MM.1S (cell line): ENCODE results near the gene LSM8.
"Not testable (repeated sequence)": the region's sequence is repeated elsewhere in the genome, so short reads cannot be mapped to it uniquely, and the experiment has no call there.

Source experiments
- DNase-seq: peaks from one replicate; pipeline ENCODE4 v3.0.0-alpha.2; 2015
- H2AFZ ChIP-seq: fragments of 300-600 bp; sonication (generic); 2 replicates; pipeline ENCODE4 v1.6.0; 2016; ENCODE audit warnings: antibody characterized with exemption, low read length
- H3F3A ChIP-seq: fragments of 300-600 bp; sonication (generic); 2 replicates; pipeline ENCODE4 v1.6.1; 2016; ENCODE audit warnings: mild to moderate bottlenecking, antibody characterized with exemption, low read length, moderate library complexity, mixed read lengths; ENCODE audit not compliant: insufficient read depth
- H3K27ac ChIP-seq: fragments of 300-600 bp; sonication (generic); 2 replicates; pipeline ENCODE4 v1.5.1; 2016; ENCODE audit warnings: mild to moderate bottlenecking, low read length
- H3K27me3 ChIP-seq: fragments of 300-600 bp; sonication (generic); replicated peaks from 2 replicates; pipeline ENCODE4 v1.6.0; 2016; ENCODE audit warnings: low read length; ENCODE audit not compliant: insufficient read depth
- H3K36me3 ChIP-seq: fragments of 300-600 bp; sonication (generic); replicated peaks from 2 replicates; pipeline ENCODE4 v1.6.1; 2016; ENCODE audit warnings: mild to moderate bottlenecking, low read length, mixed read lengths; ENCODE audit not compliant: insufficient read depth
- H3K4me1 ChIP-seq: fragments of 300-600 bp; sonication (generic); 2 replicates; pipeline ENCODE4 v1.6.1; 2016; ENCODE audit warnings: low read length, mixed read lengths
- H3K4me2 ChIP-seq: fragments of 300-600 bp; sonication (generic); 2 replicates; pipeline ENCODE4 v1.6.0; 2016; ENCODE audit warnings: low read depth, low read length
- H3K4me3 ChIP-seq: fragments of 300-600 bp; sonication (generic); 2 replicates; pipeline ENCODE4 v1.5.1; 2016; ENCODE audit warnings: low read length, mixed read lengths
- H3K79me2 ChIP-seq: fragments of 300-600 bp; sonication (generic); 2 replicates; pipeline ENCODE4 v1.6.1; 2016; ENCODE audit warnings: mixed run types, low read length, mixed read lengths
- H3K9ac ChIP-seq: fragments of 300-600 bp; sonication (generic); 2 replicates; pipeline ENCODE4 v1.6.1; 2016; ENCODE audit warnings: low read length, mixed read lengths
- H3K9me2 ChIP-seq: fragments of 300-600 bp; sonication (generic); replicated peaks from 2 replicates; pipeline ENCODE4 v1.6.1; 2016; ENCODE audit warnings: mild to moderate bottlenecking, low read length, mixed read lengths; ENCODE audit not compliant: insufficient read depth
- H3K9me3 ChIP-seq: fragments of 300-600 bp; sonication (generic); replicated peaks from 2 replicates; pipeline ENCODE4 v1.6.1; 2016; ENCODE audit warnings: mild to moderate bottlenecking, low read length, mixed read lengths; ENCODE audit not compliant: insufficient read depth
- H4K20me1 ChIP-seq: fragments of 300-600 bp; sonication (generic); 2 replicates; pipeline ENCODE4 v1.6.1; 2016; ENCODE audit warnings: mild to moderate bottlenecking, low read length, moderate library complexity, mixed read lengths; ENCODE audit not compliant: insufficient read depth
- CTCF ChIP-seq: fragments of 300-600 bp; sonication (generic); IDR thresholded peaks from 2 replicates; pipeline ENCODE4 v1.5.1; 2016; ENCODE audit warnings: antibody characterized with exemption, low read length, mixed read lengths
- EZH2 ChIP-seq: fragments of 300-600 bp; sonication (generic); optimal IDR thresholded peaks from 2 replicates; pipeline ENCODE3; 2017; ENCODE audit warnings: low read depth, mild to moderate bottlenecking, antibody characterized with exemption, low read length, mixed read lengths
- EZH2phosphoT487 ChIP-seq: fragments of 300-600 bp; sonication (generic); IDR thresholded peaks from 2 replicates; pipeline ENCODE4 v1.6.1; 2018; ENCODE audit warnings: antibody characterized with exemption, low read length

The LSM8 gene

GRCh38 chr7:118183786-118184564 lies at the start of gene LSM8:
LSM8 (plus strand) TSS chr7:118184164; CDS start chr7:118184224, 60 bp downstream.
- H3K79me2 ChIP-seq, result peaks cover 62% of the 10 kb centered on the region
- no peaks in the 10 kb centered on the region for H3K9me2 ChIP-seq
- peak within 1 kb of the TSS; percentile 92 for H3K4me3 ChIP-seq
- peak within 1 kb of the TSS; percentile 87 for H3K27ac ChIP-seq
- TF ChIP-seq CTCF (no peak), EZH2phosphoT487 (no peak), EZH2 (no peak)
- H3K9ac ChIP-seq, result peak within 1 kb of the TSS; percentile 93
- no peaks in the 10 kb centered on the region for H4K20me1 ChIP-seq
- peaks cover 5% of the 10 kb centered on the region; the same call in 1 of the 2 replicates for H3F3A ChIP-seq
- H2AFZ ChIP-seq, result peak within 1 kb of the TSS; percentile 82
- no peaks in the 10 kb centered on the region for H3K27me3 ChIP-seq
- H3K36me3 ChIP-seq, result peaks cover 17% of the 10 kb centered on the region
- peaks cover 15% of the 10 kb centered on the region for H3K4me1 ChIP-seq
- peak within 1 kb of the TSS; percentile 91 for H3K4me2 ChIP-seq
- H3K9me3 ChIP-seq, result no peaks in the 10 kb centered on the region
- DNase-seq, result peak; percentile 100

- H3K9me3 ChIP-seq, H3K27ac ChIP-seq: not testable (repeated sequence)
Measured at GRCh38 chr7:118134420-118134819, 49.5 kb upstream of the LSM8 start.

GRCh38 chr7:118140468-118140867 lies 43.5 kb upstream of the LSM8 start:
- H3K79me2 ChIP-seq, result no peaks in the 10 kb centered on the region
- H3K36me3 ChIP-seq, result no peaks in the 10 kb centered on the region
- H3K9me2 ChIP-seq, result no peaks in the 10 kb centered on the region
- no peaks in the 10 kb centered on the region for H3F3A ChIP-seq
- no peaks in the 10 kb centered on the region for H3K27me3 ChIP-seq
- no peak overlapping the region for H2AFZ ChIP-seq
- H3K27ac ChIP-seq, result no peak overlapping the region
- no peak for DNase-seq
- TF ChIP-seq EZH2, result no peak
- no peak for TF ChIP-seq EZH2phosphoT487
- TF ChIP-seq CTCF, result no peak
- no peak overlapping the region for H3K9ac ChIP-seq
- H3K4me3 ChIP-seq, result no peak overlapping the region
- no peaks in the 10 kb centered on the region for H4K20me1 ChIP-seq
- peaks cover 14% of the 10 kb centered on the region; the same call in 1 of the 2 replicates for H3K4me1 ChIP-seq
- no peaks in the 10 kb centered on the region for H3K9me3 ChIP-seq
- no peak overlapping the region for H3K4me2 ChIP-seq

More at GRCh38 chr7:118134420-118134819, 49.5 kb upstream of the LSM8 start:
- DNase-seq, H2AFZ ChIP-seq, H3K36me3 ChIP-seq, H3K27me3 ChIP-seq, H3K9me2 ChIP-seq, H4K20me1 ChIP-seq, H3F3A ChIP-seq, H3K4me2 ChIP-seq, H3K4me3 ChIP-seq, H3K9ac ChIP-seq, H3K79me2 ChIP-seq, H3K4me1 ChIP-seq: not testable (repeated sequence)

GRCh38 chr7:118142012-118142411 lies 42.0 kb upstream of the LSM8 start:
- no peak overlapping the region for H3K4me3 ChIP-seq
- no peaks in the 10 kb centered on the region for H3K79me2 ChIP-seq
- H3K9me3 ChIP-seq, result no peaks in the 10 kb centered on the region
- no peak overlapping the region for H2AFZ ChIP-seq
- no peaks in the 10 kb centered on the region for H3K9me2 ChIP-seq
- no peak overlapping the region for H3K27ac ChIP-seq
- no peak overlapping the region for H3K9ac ChIP-seq
- no peak overlapping the region for H3K4me2 ChIP-seq
- H3K4me1 ChIP-seq, result peaks cover 14% of the 10 kb centered on the region; the same call in 1 of the 2 replicates
- DNase-seq, result peak; percentile 51
- H4K20me1 ChIP-seq, result no peaks in the 10 kb centered on the region
- no peak for TF ChIP-seq EZH2phosphoT487
- TF ChIP-seq CTCF, result no peak
- no peak for TF ChIP-seq EZH2
- no peaks in the 10 kb centered on the region for H3K27me3 ChIP-seq
- no peaks in the 10 kb centered on the region for H3F3A ChIP-seq
- no peaks in the 10 kb centered on the region for H3K36me3 ChIP-seq
